MCF 10A (cell line): ENCODE results near the gene ARHGAP30. TPM values are rescaled to one million over a fixed set of nuclear protein-coding genes. Genes with fewer than 3 reads are reported as not detected.

ENCODE experiments used
- BruUV-seq: library from RNA; stranded (reverse); fragments of 400-500 nt; replicated peaks from 2 replicates; lab custom pipeline; 2021; lab: Mats Ljungman, UMichigan
- CTCF ChIA-PET: fragments of 300-600 bp; sonication (Branson Sonifier 250); formaldehyde crosslinking; extraction: SDS; loops from one replicate; lab custom pipeline; 2021; ENCODE audit warnings: antibody characterized with exemption, inconsistent platforms; lab: Yijun Ruan, JAX
- POLR2A ChIA-PET: fragments of 300-600, 350-650 bp; sonication (Branson Sonifier 250); formaldehyde crosslinking; extraction: SDS; loops from one replicate; lab custom pipeline; 2020; ENCODE audit warnings: antibody characterized with exemption, inconsistent platforms; lab: Yijun Ruan, JAX
- DNase-seq: peaks from one replicate; pipeline ENCODE4 v3.0.0-alpha.2; 2018; ENCODE audit not compliant: unreplicated experiment
- H3K27ac Mint-ChIP-seq: one replicate; pipeline ENCODE4 v1.8.0; 2022; ENCODE audit warnings: mild to moderate bottlenecking, low read depth, mixed read lengths; ENCODE audit not compliant: unreplicated experiment
- H3K27me3 Mint-ChIP-seq: one replicate; pipeline ENCODE4 v1.8.0; 2022; ENCODE audit warnings: mixed read lengths; ENCODE audit not compliant: insufficient read depth, unreplicated experiment
- H3K36me3 Mint-ChIP-seq: one replicate; pipeline ENCODE4 v1.8.0; 2022; ENCODE audit warnings: mild to moderate bottlenecking, moderate library complexity, mixed read lengths; ENCODE audit not compliant: insufficient read depth, unreplicated experiment
- H3K4me1 Mint-ChIP-seq: one replicate; pipeline ENCODE4 v1.8.0; 2022; ENCODE audit warnings: mixed read lengths; ENCODE audit not compliant: insufficient read depth, unreplicated experiment
- H3K4me3 Mint-ChIP-seq: one replicate; pipeline ENCODE4 v1.8.0; 2022; ENCODE audit warnings: mild to moderate bottlenecking, moderate library complexity, mixed read lengths; ENCODE audit not compliant: unreplicated experiment
- H3K9me3 Mint-ChIP-seq: one replicate; pipeline ENCODE4 v1.8.0; 2022; ENCODE audit warnings: mixed read lengths; ENCODE audit not compliant: unreplicated experiment
- CTCF ChIP-seq: fragments of 200-600 bp; IDR thresholded peaks from one replicate; pipeline ENCODE4 v1.8.0; 2022; ENCODE audit warnings: antibody characterized with exemption, mild to moderate bottlenecking; ENCODE audit not compliant: unreplicated experiment
- intact Hi-C: fragments of 100-400 bp; cut with micrococcal nuclease; formaldehyde crosslinking; loops from 2 replicates; pipeline ENCODE4 v1.14.1; 2022
- total RNA-seq: library from RNA; stranded (reverse); gene quantifications from 2 replicates; pipeline ENCODE4 v1.2.3, GENCODE V29; 2022

The ARHGAP30 gene
- total RNA-seq, 1 experiment from 2014 or later = 0.58 TPM

GRCh38 chr1:161115132-161115711 is 45.5 kb upstream of the ARHGAP30 start:
- no peaks in the 10 kb centered on the region for H3K27me3 Mint-ChIP-seq
- CTCF ChIA-PET = interaction anchor here (0.6 to 4.6 kb wide), 6 partner anchors 17 to 90 kb away, joined by 3 to 30 read pairs (median 6); partner anchors contain the start of gene KLHDC9
- intact Hi-C loops = loop anchor here (1.0 kb wide), 2 partner anchors 17 to 41 kb away; partner anchors contain the start of gene DEDD
- peak; percentile 99 for DNase-seq
- no peaks in the 10 kb centered on the region for H3K9me3 Mint-ChIP-seq
- peaks cover 49% of the 10 kb centered on the region for H3K36me3 Mint-ChIP-seq
- BruUV-seq = no TSS peak
- peaks cover 55% of the 10 kb centered on the region for H3K4me1 Mint-ChIP-seq
- peak overlapping the region; percentile 97 for H3K4me3 Mint-ChIP-seq
- POLR2A ChIA-PET = interaction anchor here (0.6 to 6.9 kb wide), 16 partner anchors 9 to 400 kb away, joined by 3 to 112 read pairs (median 4); partner anchors contain the start of genes B4GALT3, F11R, PPOX and TSTD1
- peak overlapping the region; percentile 88 for H3K27ac Mint-ChIP-seq
- no peak for TF ChIP-seq CTCF

- no peaks in the 10 kb centered on the region for H3K27me3 Mint-ChIP-seq
- ChIA-PET CTCF (interaction anchor here (0.6 to 4.6 kb wide), 9 partner anchors 10 to 123 kb away, joined by 3 to 30 read pairs (median 3); partner anchors contain the start of gene KLHDC9), POLR2A (interaction anchor here (0.6 to 6.9 kb wide), 12 partner anchors 9 to 98 kb away, joined by 3 to 112 read pairs (median 4); partner anchors contain the start of genes B4GALT3, F11R, PPOX and TSTD1)
- H3K4me3 Mint-ChIP-seq = no peak overlapping the region
- BruUV-seq = no TSS peak
- intact Hi-C loops = no loop called here
- TF ChIP-seq CTCF = no peak
- peaks cover 48% of the 10 kb centered on the region for H3K4me1 Mint-ChIP-seq
- no peak for DNase-seq
- H3K36me3 Mint-ChIP-seq = peaks cover 43% of the 10 kb centered on the region
- H3K27ac Mint-ChIP-seq = peak overlapping the region; percentile 88
- H3K9me3 Mint-ChIP-seq = no peaks in the 10 kb centered on the region
Measured at GRCh38 chr1:161114556-161114955, 44.9 kb upstream of the ARHGAP30 start.

GRCh38 chr1:161113915-161114314 is 44.2 kb upstream of the ARHGAP30 start:
- no peak overlapping the region for H3K4me3 Mint-ChIP-seq
- ChIA-PET POLR2A (interaction anchor here (0.9 to 6.9 kb wide), 12 partner anchors 8 to 94 kb away, joined by 3 to 112 read pairs (median 4); partner anchors contain the start of genes DEDD, F11R, PPOX and UFC1), CTCF (interaction anchor here (0.6 to 4.6 kb wide), 8 partner anchors 9 to 122 kb away, joined by 3 to 30 read pairs (median 4); partner anchors contain the start of gene KLHDC9)
- intact Hi-C loops = no loop called here
- peaks cover 45% of the 10 kb centered on the region for H3K4me1 Mint-ChIP-seq
- H3K36me3 Mint-ChIP-seq = peaks cover 48% of the 10 kb centered on the region
- no peak for TF ChIP-seq CTCF
- DNase-seq = no peak
- H3K9me3 Mint-ChIP-seq = no peaks in the 10 kb centered on the region
- BruUV-seq = no TSS peak
- no peaks in the 10 kb centered on the region for H3K27me3 Mint-ChIP-seq
- H3K27ac Mint-ChIP-seq = peak overlapping the region; percentile 2

- peak overlapping the region; percentile 21 for H3K27ac Mint-ChIP-seq
- no TSS peak for BruUV-seq
- peaks cover 43% of the 10 kb centered on the region for H3K36me3 Mint-ChIP-seq
- intact Hi-C loops = no loop called here
- no peak for TF ChIP-seq CTCF
- no peaks in the 10 kb centered on the region for H3K27me3 Mint-ChIP-seq
- ChIA-PET CTCF (interaction anchor here (0.7 to 3.0 kb wide), 7 partner anchors 10 to 115 kb away, joined by 3 to 11 read pairs (median 5); partner anchors contain the start of gene KLHDC9), POLR2A (interaction anchor here (0.6 to 3.0 kb wide), 6 partner anchors 10 to 921 kb away, joined by 3 to 10 read pairs (median 6); partner anchors contain the start of gene F11R)
- peaks cover 44% of the 10 kb centered on the region for H3K4me1 Mint-ChIP-seq
- DNase-seq = no peak
- no peaks in the 10 kb centered on the region for H3K9me3 Mint-ChIP-seq
- H3K4me3 Mint-ChIP-seq = no peak overlapping the region
Measured at GRCh38 chr1:161111527-161111926, 41.8 kb upstream of the ARHGAP30 start.
